ENCODE data around the gene OR2F2.

Gene OR2F2

GRCh38 chr7:143983960-143984359 is 48.9 kb downstream of the OR2F2 start:
- Histone ChIP-seq H3K4me3 (ENCODE audit: low read length, poor library complexity, severe bottlenecking) (no peak overlapping the region), H3K9me2 (replicated peaks; ENCODE audit: low read depth, low read length) (no peaks in the 10 kb centered on the region), H3K27me3 (ENCODE audit: insufficient read depth, low read length, poor library complexity, severe bottlenecking) (no peaks in the 10 kb centered on the region), H3K9me3 (ENCODE audit: insufficient read depth, low read depth, low read length) (no peaks in the 10 kb centered on the region), H3K9ac (ENCODE audit: low read depth, low read length, poor library complexity, severe bottlenecking) (no peak overlapping the region), H2AFZ (ENCODE audit: low read length) (no peak overlapping the region), H3K36me3 (ENCODE audit: insufficient read depth, low read length) (no peaks in the 10 kb centered on the region), H3K4me1 (ENCODE audit: insufficient read depth, low read length, poor library complexity, severe bottlenecking) (no peaks in the 10 kb centered on the region), H4K20me1 (ENCODE audit: insufficient read depth, low read length, poor library complexity, severe bottlenecking) (no peaks in the 10 kb centered on the region), H3K79me2 (ENCODE audit: insufficient read depth, low read length) (no peaks in the 10 kb centered on the region), H3K4me2 (ENCODE audit: low read depth, low read length, poor library complexity, severe bottlenecking) (no peak overlapping the region), H3F3A (ENCODE audit: low read depth) (no peaks in the 10 kb centered on the region)
- TF ChIP-seq, protein P1, sequence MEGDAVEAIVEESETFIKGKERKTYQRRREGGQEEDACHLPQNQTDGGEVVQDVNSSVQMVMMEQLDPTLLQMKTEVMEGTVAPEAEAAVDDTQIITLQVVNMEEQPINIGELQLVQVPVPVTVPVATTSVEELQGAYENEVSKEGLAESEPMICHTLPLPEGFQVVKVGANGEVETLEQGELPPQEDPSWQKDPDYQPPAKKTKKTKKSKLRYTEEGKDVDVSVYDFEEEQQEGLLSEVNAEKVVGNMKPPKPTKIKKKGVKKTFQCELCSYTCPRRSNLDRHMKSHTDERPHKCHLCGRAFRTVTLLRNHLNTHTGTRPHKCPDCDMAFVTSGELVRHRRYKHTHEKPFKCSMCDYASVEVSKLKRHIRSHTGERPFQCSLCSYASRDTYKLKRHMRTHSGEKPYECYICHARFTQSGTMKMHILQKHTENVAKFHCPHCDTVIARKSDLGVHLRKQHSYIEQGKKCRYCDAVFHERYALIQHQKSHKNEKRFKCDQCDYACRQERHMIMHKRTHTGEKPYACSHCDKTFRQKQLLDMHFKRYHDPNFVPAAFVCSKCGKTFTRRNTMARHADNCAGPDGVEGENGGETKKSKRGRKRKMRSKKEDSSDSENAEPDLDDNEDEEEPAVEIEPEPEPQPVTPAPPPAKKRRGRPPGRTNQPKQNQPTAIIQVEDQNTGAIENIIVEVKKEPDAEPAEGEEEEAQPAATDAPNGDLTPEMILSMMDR (conservative IDR thresholded peaks at IDR 0.05; ENCODE audit: low read length) = no peak
- TF ChIP-seq EZH2phosphoT487 (IDR thresholded peaks at IDR 0.05; ENCODE audit: borderline replicate concordance) = no peak
